ENCODE measurements around the gene TECPR2. TPM values are rescaled to one million over a fixed set of nuclear protein-coding genes. Genes with fewer than 3 reads are reported as not detected.

TECPR2 gene
- total RNA-seq, 2 donors from 2014 or later: 27.7 to 28.0 TPM

GRCh38 chr14:102491786-102492530 is 129.2 kb downstream of the TECPR2 start:
- no peak overlapping the region for H3K4me3 Mint-ChIP-seq
- no peak for TF ChIP-seq CTCF (conservative IDR thresholded peaks at IDR 0.05)
- no peak overlapping the region for H3K27ac Mint-ChIP-seq
- H3K27ac ChIP-seq (ENCODE audit: low read depth, low read length): no peak overlapping the region
- H3K9me3 Mint-ChIP-seq: no peaks in the 10 kb centered on the region
- H3K4me1 Mint-ChIP-seq: no peaks in the 10 kb centered on the region
- no peaks in the 10 kb centered on the region for H3K36me3 Mint-ChIP-seq (ENCODE audit: low read depth)
- 91 to 98% methylated on average over 3 to 7 of the region's 7 CpGs for WGBS, 2 experiments (ENCODE audit: insufficient coverage in 1 of 2, insufficient read length in 1 of 2)
- no peaks in the 10 kb centered on the region for H3K36me3 ChIP-seq (ENCODE audit: control insufficient read depth, insufficient read depth, low read length)
- no peak for DNase-seq
- H3K9ac ChIP-seq (ENCODE audit: extremely low read depth, low read length, poor library complexity, severe bottlenecking): no peak overlapping the region
- no peaks in the 10 kb centered on the region for H3K27me3 Mint-ChIP-seq (ENCODE audit: insufficient read depth)
- H3K4me3 ChIP-seq (ENCODE audit: low read length): no peak overlapping the region
- H3K27me3 ChIP-seq (ENCODE audit: control insufficient read depth, insufficient read depth, low read length, poor library complexity, severe bottlenecking): no peaks in the 10 kb centered on the region
- H3K9me3 ChIP-seq (ENCODE audit: control insufficient read depth, low read length): no peaks in the 10 kb centered on the region
- H3K4me1 ChIP-seq (ENCODE audit: control insufficient read depth, insufficient read depth, low read length): no peaks in the 10 kb centered on the region

GRCh38 chr14:102492531-102492910 is 129.8 kb downstream of the TECPR2 start:
- H3K27ac Mint-ChIP-seq: no peak overlapping the region
- no peaks in the 10 kb centered on the region for H3K36me3 ChIP-seq (ENCODE audit: control insufficient read depth, insufficient read depth, low read length)
- no peaks in the 10 kb centered on the region for H3K4me1 Mint-ChIP-seq

GRCh38 chr14:102493096-102493495 is 130.4 kb downstream of the TECPR2 start:
- Histone ChIP-seq H3K27ac (ENCODE audit: low read depth, low read length) (no peak overlapping the region), H3K27me3 (ENCODE audit: control insufficient read depth, insufficient read depth, low read length, poor library complexity, severe bottlenecking) (no peaks in the 10 kb centered on the region), H3K4me1 (ENCODE audit: control insufficient read depth, insufficient read depth, low read length) (no peaks in the 10 kb centered on the region), H3K9me3 (ENCODE audit: control insufficient read depth, low read length) (no peaks in the 10 kb centered on the region), H3K9ac (ENCODE audit: extremely low read depth, low read length, poor library complexity, severe bottlenecking) (no peak overlapping the region), H3K36me3 (ENCODE audit: control insufficient read depth, insufficient read depth, low read length) (no peaks in the 10 kb centered on the region), H3K4me3 (ENCODE audit: low read length) (no peak overlapping the region)
- 93 to 94% methylated on average over 3 to 15 of the region's 15 CpGs for WGBS, 2 experiments (ENCODE audit: insufficient coverage in 1 of 2, insufficient read length in 1 of 2)
- no peak for TF ChIP-seq CTCF (conservative IDR thresholded peaks at IDR 0.05)
- Mint-ChIP-seq H3K27ac (no peak overlapping the region), H3K9me3 (no peaks in the 10 kb centered on the region), H3K27me3 (ENCODE audit: insufficient read depth) (no peaks in the 10 kb centered on the region), H3K4me3 (no peak overlapping the region), H3K4me1 (no peaks in the 10 kb centered on the region), H3K36me3 (ENCODE audit: low read depth) (peaks cover 2% of the 10 kb centered on the region)
- peak; percentile 42 for DNase-seq

More at GRCh38 chr14:102492531-102492910, 129.8 kb downstream of the TECPR2 start:
- Mint-ChIP-seq H3K27me3 (ENCODE audit: insufficient read depth) (no peaks in the 10 kb centered on the region), H3K36me3 (ENCODE audit: low read depth) (no peaks in the 10 kb centered on the region), H3K4me3 (no peak overlapping the region), H3K9me3 (no peaks in the 10 kb centered on the region)
- Histone ChIP-seq H3K27me3 (ENCODE audit: control insufficient read depth, insufficient read depth, low read length, poor library complexity, severe bottlenecking) (no peaks in the 10 kb centered on the region), H3K9me3 (ENCODE audit: control insufficient read depth, low read length) (no peaks in the 10 kb centered on the region), H3K27ac (ENCODE audit: low read depth, low read length) (no peak overlapping the region), H3K4me3 (ENCODE audit: low read length) (no peak overlapping the region), H3K4me1 (ENCODE audit: control insufficient read depth, insufficient read depth, low read length) (no peaks in the 10 kb centered on the region), H3K9ac (ENCODE audit: extremely low read depth, low read length, poor library complexity, severe bottlenecking) (no peak overlapping the region)
- DNase-seq: no peak
- 94 to 97% methylated on average over 9 to 17 of the region's 17 CpGs for WGBS, 2 experiments (ENCODE audit: insufficient coverage in 1 of 2, insufficient read length in 1 of 2)
- TF ChIP-seq CTCF (conservative IDR thresholded peaks at IDR 0.05): no peak
